ENCODE measurements around the gene CACNA1C.

DNA sequence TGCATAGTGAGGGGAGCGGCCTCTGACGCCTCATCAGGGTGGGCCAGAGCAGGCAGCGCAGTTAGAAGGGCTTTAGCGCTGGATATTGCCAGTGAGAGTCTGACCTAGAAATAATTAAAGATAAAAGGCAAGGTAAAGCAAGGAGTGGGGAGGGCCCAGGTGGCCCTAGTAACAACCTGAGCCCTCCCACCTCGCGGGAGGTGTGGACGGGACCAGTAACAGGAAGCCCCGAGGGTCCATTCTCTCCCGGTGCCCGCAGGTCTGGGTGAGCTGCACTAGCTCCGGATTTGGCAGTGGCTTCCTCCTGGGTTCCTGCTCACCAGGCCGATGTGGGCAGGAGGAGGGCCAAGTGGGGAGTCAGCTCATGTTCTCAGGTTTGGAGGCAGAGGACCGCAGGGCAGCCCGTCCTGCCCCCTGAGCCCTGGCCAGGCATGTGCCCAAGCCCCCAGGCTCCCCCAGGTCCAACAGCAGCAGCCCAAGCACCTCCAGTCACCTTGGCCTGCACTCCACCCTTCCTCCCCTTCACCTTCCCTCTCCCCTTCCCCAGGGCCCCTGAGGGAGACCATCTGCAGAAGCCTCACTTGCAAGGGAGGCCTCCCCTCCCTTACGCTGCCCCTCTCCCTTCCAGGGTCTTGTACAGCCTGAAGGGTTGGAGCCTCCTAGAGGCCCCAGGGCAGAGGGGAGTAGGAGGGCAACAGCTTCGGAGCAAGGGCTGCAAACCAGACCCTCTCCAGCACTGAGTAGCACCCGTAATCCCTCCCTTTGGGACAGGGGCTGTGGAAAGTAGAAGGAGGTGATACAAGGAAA is 597.7 kb downstream of the CACNA1C start:
- TF ChIP-seq, protein P1, sequence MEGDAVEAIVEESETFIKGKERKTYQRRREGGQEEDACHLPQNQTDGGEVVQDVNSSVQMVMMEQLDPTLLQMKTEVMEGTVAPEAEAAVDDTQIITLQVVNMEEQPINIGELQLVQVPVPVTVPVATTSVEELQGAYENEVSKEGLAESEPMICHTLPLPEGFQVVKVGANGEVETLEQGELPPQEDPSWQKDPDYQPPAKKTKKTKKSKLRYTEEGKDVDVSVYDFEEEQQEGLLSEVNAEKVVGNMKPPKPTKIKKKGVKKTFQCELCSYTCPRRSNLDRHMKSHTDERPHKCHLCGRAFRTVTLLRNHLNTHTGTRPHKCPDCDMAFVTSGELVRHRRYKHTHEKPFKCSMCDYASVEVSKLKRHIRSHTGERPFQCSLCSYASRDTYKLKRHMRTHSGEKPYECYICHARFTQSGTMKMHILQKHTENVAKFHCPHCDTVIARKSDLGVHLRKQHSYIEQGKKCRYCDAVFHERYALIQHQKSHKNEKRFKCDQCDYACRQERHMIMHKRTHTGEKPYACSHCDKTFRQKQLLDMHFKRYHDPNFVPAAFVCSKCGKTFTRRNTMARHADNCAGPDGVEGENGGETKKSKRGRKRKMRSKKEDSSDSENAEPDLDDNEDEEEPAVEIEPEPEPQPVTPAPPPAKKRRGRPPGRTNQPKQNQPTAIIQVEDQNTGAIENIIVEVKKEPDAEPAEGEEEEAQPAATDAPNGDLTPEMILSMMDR (IDR thresholded peaks at IDR 0.05) = no peak
- TF ChIP-seq, protein P2, sequence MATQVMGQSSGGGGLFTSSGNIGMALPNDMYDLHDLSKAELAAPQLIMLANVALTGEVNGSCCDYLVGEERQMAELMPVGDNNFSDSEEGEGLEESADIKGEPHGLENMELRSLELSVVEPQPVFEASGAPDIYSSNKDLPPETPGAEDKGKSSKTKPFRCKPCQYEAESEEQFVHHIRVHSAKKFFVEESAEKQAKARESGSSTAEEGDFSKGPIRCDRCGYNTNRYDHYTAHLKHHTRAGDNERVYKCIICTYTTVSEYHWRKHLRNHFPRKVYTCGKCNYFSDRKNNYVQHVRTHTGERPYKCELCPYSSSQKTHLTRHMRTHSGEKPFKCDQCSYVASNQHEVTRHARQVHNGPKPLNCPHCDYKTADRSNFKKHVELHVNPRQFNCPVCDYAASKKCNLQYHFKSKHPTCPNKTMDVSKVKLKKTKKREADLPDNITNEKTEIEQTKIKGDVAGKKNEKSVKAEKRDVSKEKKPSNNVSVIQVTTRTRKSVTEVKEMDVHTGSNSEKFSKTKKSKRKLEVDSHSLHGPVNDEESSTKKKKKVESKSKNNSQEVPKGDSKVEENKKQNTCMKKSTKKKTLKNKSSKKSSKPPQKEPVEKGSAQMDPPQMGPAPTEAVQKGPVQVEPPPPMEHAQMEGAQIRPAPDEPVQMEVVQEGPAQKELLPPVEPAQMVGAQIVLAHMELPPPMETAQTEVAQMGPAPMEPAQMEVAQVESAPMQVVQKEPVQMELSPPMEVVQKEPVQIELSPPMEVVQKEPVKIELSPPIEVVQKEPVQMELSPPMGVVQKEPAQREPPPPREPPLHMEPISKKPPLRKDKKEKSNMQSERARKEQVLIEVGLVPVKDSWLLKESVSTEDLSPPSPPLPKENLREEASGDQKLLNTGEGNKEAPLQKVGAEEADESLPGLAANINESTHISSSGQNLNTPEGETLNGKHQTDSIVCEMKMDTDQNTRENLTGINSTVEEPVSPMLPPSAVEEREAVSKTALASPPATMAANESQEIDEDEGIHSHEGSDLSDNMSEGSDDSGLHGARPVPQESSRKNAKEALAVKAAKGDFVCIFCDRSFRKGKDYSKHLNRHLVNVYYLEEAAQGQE (IDR thresholded peaks at IDR 0.05; ENCODE audit: low read depth, low read length) = no peak
- TF ChIP-seq FOXM1 (IDR thresholded peaks at IDR 0.05; ENCODE audit: low read depth) (no peak), YY1 (IDR thresholded peaks at IDR 0.05; ENCODE audit: low read depth) (no peak), EZH2phosphoT487 (IDR thresholded peaks at IDR 0.05; ENCODE audit: borderline replicate concordance, low read depth) (no peak)
- TF ChIP-seq, protein P3, sequence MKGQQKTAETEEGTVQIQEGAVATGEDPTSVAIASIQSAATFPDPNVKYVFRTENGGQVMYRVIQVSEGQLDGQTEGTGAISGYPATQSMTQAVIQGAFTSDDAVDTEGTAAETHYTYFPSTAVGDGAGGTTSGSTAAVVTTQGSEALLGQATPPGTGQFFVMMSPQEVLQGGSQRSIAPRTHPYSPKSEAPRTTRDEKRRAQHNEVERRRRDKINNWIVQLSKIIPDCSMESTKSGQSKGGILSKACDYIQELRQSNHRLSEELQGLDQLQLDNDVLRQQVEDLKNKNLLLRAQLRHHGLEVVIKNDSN (IDR thresholded peaks at IDR 0.05; ENCODE audit: borderline replicate concordance, low read depth) = no peak
